DND-41 (cell line): ENCODE results near the gene PSD.

Experiments used
- ATAC-seq: fragments of 200-7000 bp; cut with Tn5 transposase; 3 replicates; pipeline ENCODE4 v1.9.1; 2021; ENCODE audit warnings: low read depth; ENCODE audit not compliant: insufficient read depth
- DNase-seq: peaks from one replicate; pipeline ENCODE4 v3.0.0-alpha.2; 2020
- H2AFZ ChIP-seq: 2 replicates; pipeline ENCODE4 v1.6.0; 2012; ENCODE audit warnings: low read depth, low read length
- H3K27ac ChIP-seq: 2 replicates; pipeline ENCODE4 v1.5.1; 2012; ENCODE audit warnings: low read length, inconsistent platforms
- H3K27me3 ChIP-seq: fragments of 200-600 bp; sonication (generic); 2 replicates; pipeline ENCODE4 v1.6.0; 2012; ENCODE audit warnings: low read length, mild to moderate bottlenecking, inconsistent platforms; ENCODE audit not compliant: insufficient read depth, poor library complexity
- H3K36me3 ChIP-seq: 2 replicates; pipeline ENCODE4 v1.5.1; 2012; ENCODE audit warnings: low read length, inconsistent platforms; ENCODE audit not compliant: insufficient read depth
- H3K4me1 ChIP-seq: 2 replicates; pipeline ENCODE4 v1.5.1; 2012; ENCODE audit warnings: mild to moderate bottlenecking, low read length; ENCODE audit not compliant: insufficient read depth
- H3K4me2 ChIP-seq: 2 replicates; pipeline ENCODE4 v1.6.0; 2012; ENCODE audit warnings: mild to moderate bottlenecking, moderate library complexity, low read length, inconsistent platforms; ENCODE audit not compliant: insufficient read depth
- H3K4me3 ChIP-seq, 2 experiments: fragments of 200-600 bp in 1 of 2; shearing (Covaris generic) in 1 of 2; 2 replicates each; pipeline ENCODE4 v1.5.1; 2012 to 2016; ENCODE audit warnings: inconsistent platforms in 2 of 2, low read length in 2 of 2, mild to moderate bottlenecking in 2 of 2, low read depth in 1 of 2, moderate library complexity in 1 of 2
- H3K79me2 ChIP-seq: 2 replicates; pipeline ENCODE4 v1.6.0; 2012; ENCODE audit warnings: low read length, inconsistent platforms; ENCODE audit not compliant: insufficient read depth
- H3K9ac ChIP-seq: 2 replicates; pipeline ENCODE4 v1.6.0; 2012; ENCODE audit warnings: low read depth, mild to moderate bottlenecking, inconsistent platforms, low read length, moderate library complexity
- H3K9me3 ChIP-seq: 2 replicates; pipeline ENCODE4 v1.5.1; 2012; ENCODE audit warnings: low read length, moderate library complexity, mild to moderate bottlenecking, inconsistent platforms; ENCODE audit not compliant: insufficient read depth, severe bottlenecking
- H4K20me1 ChIP-seq: 2 replicates; pipeline ENCODE4 v1.6.0; 2012; ENCODE audit warnings: low read length; ENCODE audit not compliant: insufficient read depth
- EZH2 ChIP-seq: IDR thresholded peaks from 3 replicates; pipeline ENCODE4 v1.6.1; 2012; ENCODE audit warnings: borderline replicate concordance, low read depth, mild to moderate bottlenecking, moderate library complexity, low read length, inconsistent platforms; ENCODE audit not compliant: severe bottlenecking
- TF ChIP-seq, protein P1 (sequence below): IDR thresholded peaks from 2 replicates; pipeline ENCODE4 v1.5.1; 2012; ENCODE audit warnings: borderline replicate concordance, low read length, moderate library complexity, mild to moderate bottlenecking; ENCODE audit not compliant: poor library complexity, severe bottlenecking; ENCODE audit errors: extremely low read depth

Gene PSD

DNA sequence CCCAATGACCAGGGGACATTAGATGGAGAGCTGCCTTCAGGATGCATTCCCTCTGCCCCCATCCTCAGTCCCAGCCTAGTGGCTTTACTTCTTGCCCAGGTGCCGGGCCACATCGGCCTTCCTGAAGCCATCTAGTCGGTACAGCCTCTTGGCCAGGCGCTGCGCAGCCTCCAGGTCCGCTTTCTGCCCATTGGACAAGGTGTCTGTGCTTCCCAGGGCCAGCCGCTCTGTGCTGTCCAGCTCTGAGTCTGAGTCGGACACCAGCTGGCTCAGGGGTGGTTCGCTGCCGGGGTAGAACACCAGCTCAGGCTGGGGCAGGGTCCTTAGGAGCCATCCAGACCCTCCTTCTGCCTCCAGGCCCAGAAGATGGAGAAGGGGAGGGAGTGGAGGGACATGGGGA lies 6.3 kb downstream of the PSD start:
- TF ChIP-seq, protein P1, sequence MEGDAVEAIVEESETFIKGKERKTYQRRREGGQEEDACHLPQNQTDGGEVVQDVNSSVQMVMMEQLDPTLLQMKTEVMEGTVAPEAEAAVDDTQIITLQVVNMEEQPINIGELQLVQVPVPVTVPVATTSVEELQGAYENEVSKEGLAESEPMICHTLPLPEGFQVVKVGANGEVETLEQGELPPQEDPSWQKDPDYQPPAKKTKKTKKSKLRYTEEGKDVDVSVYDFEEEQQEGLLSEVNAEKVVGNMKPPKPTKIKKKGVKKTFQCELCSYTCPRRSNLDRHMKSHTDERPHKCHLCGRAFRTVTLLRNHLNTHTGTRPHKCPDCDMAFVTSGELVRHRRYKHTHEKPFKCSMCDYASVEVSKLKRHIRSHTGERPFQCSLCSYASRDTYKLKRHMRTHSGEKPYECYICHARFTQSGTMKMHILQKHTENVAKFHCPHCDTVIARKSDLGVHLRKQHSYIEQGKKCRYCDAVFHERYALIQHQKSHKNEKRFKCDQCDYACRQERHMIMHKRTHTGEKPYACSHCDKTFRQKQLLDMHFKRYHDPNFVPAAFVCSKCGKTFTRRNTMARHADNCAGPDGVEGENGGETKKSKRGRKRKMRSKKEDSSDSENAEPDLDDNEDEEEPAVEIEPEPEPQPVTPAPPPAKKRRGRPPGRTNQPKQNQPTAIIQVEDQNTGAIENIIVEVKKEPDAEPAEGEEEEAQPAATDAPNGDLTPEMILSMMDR: no peak
- TF ChIP-seq EZH2: no peak
- Histone ChIP-seq H3K27ac (no peak overlapping the region), H3K27me3 (peaks cover 35% of the 10 kb centered on the region), H4K20me1 (peaks cover 10% of the 10 kb centered on the region), H2AFZ (no peak overlapping the region), H3K79me2 (no peaks in the 10 kb centered on the region), H3K9me3 (no peaks in the 10 kb centered on the region), H3K9ac (no peak overlapping the region), H3K4me1 (peaks cover 10% of the 10 kb centered on the region), H3K4me2 (no peak overlapping the region), H3K4me3 (no peak overlapping the region), H3K36me3 (no peaks in the 10 kb centered on the region)
- ATAC-seq (no peak), DNase-seq (no peak)

DNA sequence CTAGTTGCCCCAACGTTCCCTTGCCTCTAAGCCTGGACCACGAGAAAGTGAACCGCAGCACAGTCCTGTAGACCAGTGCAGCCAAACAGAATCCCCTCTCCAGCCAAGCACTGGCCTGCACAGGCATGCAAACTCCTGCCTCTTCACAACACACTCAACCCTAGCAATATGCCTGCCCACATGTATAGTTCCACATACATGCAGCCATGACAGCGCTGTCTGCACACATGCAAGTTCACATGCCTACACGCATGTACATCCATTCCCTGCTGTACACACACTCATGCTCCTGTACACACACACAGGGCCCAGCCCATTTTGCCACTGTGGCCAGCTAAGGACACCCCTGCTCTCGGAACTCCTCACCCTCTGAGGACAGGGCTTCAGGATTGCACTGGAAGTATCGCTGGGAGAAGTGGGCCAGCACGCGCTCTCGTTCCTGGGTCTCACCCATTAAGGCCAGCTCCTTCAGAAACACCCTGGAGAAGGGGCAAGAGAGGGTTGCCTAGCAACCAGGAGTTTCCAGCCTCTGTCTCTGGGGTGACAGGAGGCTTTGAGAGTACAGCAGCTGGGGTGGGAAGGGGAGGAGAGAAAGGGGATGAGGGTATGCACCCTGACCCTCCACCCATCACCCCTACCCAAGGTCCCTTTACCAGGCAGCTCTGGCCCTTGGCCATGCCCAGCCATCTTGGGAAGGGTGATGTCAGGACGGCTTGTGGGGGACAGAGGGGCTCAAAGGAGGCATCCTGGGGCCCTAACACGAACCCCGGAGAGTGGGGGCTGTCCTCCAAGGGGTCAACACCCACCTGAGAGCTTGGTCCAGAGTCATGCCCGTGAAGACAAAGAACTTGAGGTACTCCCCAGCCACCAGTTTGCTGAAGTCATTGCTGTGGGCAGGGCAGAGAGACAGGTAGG lies 7.0 kb downstream of the PSD start:
- H3K4me2 ChIP-seq: no peak overlapping the region
- no peak overlapping the region for H2AFZ ChIP-seq
- no peak for ATAC-seq
- TF ChIP-seq, protein P1: no peak
- no peak for TF ChIP-seq EZH2
- H4K20me1 ChIP-seq: peaks cover 10% of the 10 kb centered on the region
- H3K79me2 ChIP-seq: no peaks in the 10 kb centered on the region
- no peak overlapping the region for H3K27ac ChIP-seq
- peaks cover 10% of the 10 kb centered on the region for H3K4me1 ChIP-seq
- no peaks in the 10 kb centered on the region for H3K36me3 ChIP-seq
- H3K9me3 ChIP-seq: no peaks in the 10 kb centered on the region
- no peak for DNase-seq
- no peak overlapping the region for H3K9ac ChIP-seq
- H3K27me3 ChIP-seq: peaks cover 35% of the 10 kb centered on the region
- H3K4me3 ChIP-seq: no peak overlapping the region

DNA sequence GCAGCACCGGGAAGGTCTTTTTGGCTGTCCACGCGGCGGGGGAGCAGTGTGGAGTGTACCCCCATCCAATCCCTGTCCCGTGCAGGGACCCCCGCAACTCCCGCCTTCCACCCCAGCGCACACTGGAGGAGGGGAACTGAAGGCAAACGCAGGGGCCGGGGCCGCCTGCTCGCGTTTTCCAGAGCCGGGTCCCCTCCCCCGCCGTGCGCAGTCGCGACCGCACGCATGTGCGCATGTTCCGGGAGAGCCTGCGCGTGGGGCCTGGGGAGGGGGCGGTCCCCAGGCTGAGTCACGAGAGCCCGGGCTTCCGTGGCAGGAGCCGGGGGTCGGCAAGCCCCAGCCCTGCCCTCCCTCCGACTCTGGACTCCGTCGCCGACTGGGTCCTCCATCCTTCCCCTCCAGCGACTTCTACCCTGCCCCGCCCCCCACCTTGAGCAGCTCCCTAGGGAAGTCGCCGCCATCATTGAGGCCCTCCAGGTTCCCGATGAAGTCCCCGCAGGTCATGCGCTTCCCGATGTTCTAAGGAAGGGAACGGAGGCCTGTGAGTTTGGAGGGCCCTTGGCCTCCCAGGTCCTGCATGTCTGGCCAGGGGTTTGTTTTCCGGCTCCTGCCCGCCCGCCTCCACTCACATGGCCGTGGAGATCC lies 8.0 kb downstream of the PSD start:
- H3K9me3 ChIP-seq: no peaks in the 10 kb centered on the region
- DNase-seq (no peak), ATAC-seq (no peak)
- H3K36me3 ChIP-seq: no peaks in the 10 kb centered on the region
- H3K9ac ChIP-seq: no peak overlapping the region
- H3K4me2 ChIP-seq: no peak overlapping the region
- H3K4me3 ChIP-seq: no peak overlapping the region
- no peaks in the 10 kb centered on the region for H3K79me2 ChIP-seq
- no peak for TF ChIP-seq EZH2
- TF ChIP-seq, protein P1: no peak
- peaks cover 10% of the 10 kb centered on the region for H3K4me1 ChIP-seq
- H2AFZ ChIP-seq: no peak overlapping the region
- H3K27me3 ChIP-seq: peaks cover 35% of the 10 kb centered on the region
- no peak overlapping the region for H3K27ac ChIP-seq
- peaks cover 10% of the 10 kb centered on the region for H4K20me1 ChIP-seq
